ENCODE results near the gene SDK1. TPM values are rescaled to one million over a fixed set of nuclear protein-coding genes. Genes with fewer than 3 reads are reported as not detected.
A peak's percentile ranks its signal among the peaks of the same experiment; 100 is the strongest.

The SDK1 gene
- polyA plus RNA-seq, 1 donor, result 7.1 TPM

GRCh38 chr7:4139656-4140625 is 838.9 kb downstream of the SDK1 start:
- no peak for DNase-seq

GRCh38 chr7:4140933-4141332 is 839.9 kb downstream of the SDK1 start:
- DNase-seq, result no peak

GRCh38 chr7:4143006-4143405 is 842.0 kb downstream of the SDK1 start:
- DNase-seq, result no peak

- DNase-seq, result no peak
Measured at GRCh38 chr7:4143511-4144171, 842.6 kb downstream of the SDK1 start.

- no peak for DNase-seq
Measured at GRCh38 chr7:4144172-4144701, 843.2 kb downstream of the SDK1 start.

GRCh38 chr7:4144811-4145510 is 843.9 kb downstream of the SDK1 start:
- DNase-seq, result peak; percentile 63

GRCh38 chr7:4145576-4145975 is 844.5 kb downstream of the SDK1 start:
- no peak for DNase-seq

- no peak for DNase-seq
Measured at GRCh38 chr7:4147926-4148620, 847.0 kb downstream of the SDK1 start.

- no peak for DNase-seq
Measured at GRCh38 chr7:4149236-4149635, 848.2 kb downstream of the SDK1 start.

GRCh38 chr7:4149645-4150044 is 848.6 kb downstream of the SDK1 start:
- no peak for DNase-seq

GRCh38 chr7:4150731-4151130 is 849.7 kb downstream of the SDK1 start:
- no peak for DNase-seq

GRCh38 chr7:4151524-4151923 is 850.5 kb downstream of the SDK1 start:
- no peak for DNase-seq

GRCh38 chr7:4151926-4152549 is 851.0 kb downstream of the SDK1 start:
- no peak for DNase-seq

- no peak for DNase-seq
Measured at GRCh38 chr7:4154882-4155535, 854.0 kb downstream of the SDK1 start.

GRCh38 chr7:4156190-4156589 is 855.1 kb downstream of the SDK1 start:
- no peak for DNase-seq

GRCh38 chr7:4157651-4158050 is 856.6 kb downstream of the SDK1 start:
- DNase-seq, result no peak

- no peak for DNase-seq
Measured at GRCh38 chr7:4158441-4159153, 857.5 kb downstream of the SDK1 start.

- no peak for DNase-seq
Measured at GRCh38 chr7:4159154-4159501, 858.1 kb downstream of the SDK1 start.

GRCh38 chr7:4159761-4160554 is 858.9 kb downstream of the SDK1 start:
- DNase-seq, result no peak
